CD4-positive, alpha-beta T cell treated with Interleukin-4 for 1 hour (primary cell): ENCODE results near the gene ATP2A1.
"Not testable (repeated sequence)": the region's sequence is repeated elsewhere in the genome, so short reads cannot be mapped to it uniquely, and the experiment has no call there.

Experiments
- DNase-seq, 2 donors: peaks; one replicate each; pipeline ENCODE4 v3.0.0-alpha.2; 2020 to 2022

ATP2A1 gene

DNA sequence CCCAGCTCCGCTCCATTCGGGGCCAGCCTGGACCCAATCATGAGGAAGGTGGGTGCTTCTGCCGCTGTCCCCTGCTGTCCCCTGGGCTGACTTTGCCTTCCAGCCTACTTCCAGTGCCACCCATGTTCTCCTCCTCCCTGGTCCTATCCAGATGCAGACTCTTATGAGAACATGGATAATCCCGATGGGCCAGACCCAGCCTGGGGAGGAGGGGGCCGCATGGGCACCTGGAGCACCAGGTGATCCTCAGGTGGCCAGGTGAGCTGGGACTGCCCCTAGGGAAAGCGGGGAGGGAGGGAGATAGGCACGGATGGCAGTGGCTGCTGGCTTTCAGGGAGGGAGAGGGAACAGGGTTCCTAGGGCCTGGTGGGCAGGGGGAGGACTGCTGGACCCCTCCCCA, 60.4 kb downstream of the ATP2A1 start:
- DNase-seq: no peak

DNA sequence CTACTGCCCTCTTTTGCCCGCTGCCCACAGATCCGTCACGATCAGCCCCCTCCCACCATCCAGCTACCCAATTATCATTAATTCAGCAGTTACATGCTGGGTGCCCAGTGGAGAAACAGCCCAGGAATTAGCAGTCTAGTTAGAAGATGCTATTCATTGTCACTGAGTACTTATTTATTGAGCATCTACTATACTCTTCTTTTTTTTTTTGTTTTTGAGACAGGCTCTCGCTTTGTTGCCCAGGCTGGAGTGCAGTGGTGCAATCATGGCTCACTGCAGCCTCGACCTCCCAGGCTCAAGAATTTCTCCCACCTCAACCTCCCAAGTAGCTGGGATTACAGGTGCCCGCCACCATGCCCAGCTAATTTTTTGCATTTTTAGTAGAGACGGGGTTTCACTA, 61.5 kb downstream of the ATP2A1 start:
- DNase-seq: not testable (repeated sequence)

- no peak for DNase-seq
Measured at GRCh38 chr16:28943281-28943680, 65.0 kb downstream of the ATP2A1 start.

DNA sequence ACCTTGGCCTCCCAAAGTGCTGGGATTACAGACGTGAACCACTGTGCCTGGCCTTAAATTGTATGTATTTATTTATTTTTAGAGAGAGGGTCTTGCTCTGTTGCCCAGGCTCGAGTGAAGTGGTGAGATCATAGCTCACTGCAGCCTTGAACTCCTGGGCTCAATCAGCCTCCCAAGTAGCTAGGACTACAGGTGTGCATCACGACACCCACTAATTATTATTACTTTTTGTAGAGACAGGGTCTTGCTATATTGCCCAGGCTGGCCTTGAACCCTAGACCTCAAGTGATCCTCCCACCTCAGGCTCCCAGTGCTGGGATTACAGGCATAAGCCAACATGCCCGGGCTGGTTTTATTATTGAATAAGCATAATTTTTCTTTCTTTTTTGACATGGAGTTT, 68.4 kb downstream of the ATP2A1 start:
- DNase-seq: no peak

DNA sequence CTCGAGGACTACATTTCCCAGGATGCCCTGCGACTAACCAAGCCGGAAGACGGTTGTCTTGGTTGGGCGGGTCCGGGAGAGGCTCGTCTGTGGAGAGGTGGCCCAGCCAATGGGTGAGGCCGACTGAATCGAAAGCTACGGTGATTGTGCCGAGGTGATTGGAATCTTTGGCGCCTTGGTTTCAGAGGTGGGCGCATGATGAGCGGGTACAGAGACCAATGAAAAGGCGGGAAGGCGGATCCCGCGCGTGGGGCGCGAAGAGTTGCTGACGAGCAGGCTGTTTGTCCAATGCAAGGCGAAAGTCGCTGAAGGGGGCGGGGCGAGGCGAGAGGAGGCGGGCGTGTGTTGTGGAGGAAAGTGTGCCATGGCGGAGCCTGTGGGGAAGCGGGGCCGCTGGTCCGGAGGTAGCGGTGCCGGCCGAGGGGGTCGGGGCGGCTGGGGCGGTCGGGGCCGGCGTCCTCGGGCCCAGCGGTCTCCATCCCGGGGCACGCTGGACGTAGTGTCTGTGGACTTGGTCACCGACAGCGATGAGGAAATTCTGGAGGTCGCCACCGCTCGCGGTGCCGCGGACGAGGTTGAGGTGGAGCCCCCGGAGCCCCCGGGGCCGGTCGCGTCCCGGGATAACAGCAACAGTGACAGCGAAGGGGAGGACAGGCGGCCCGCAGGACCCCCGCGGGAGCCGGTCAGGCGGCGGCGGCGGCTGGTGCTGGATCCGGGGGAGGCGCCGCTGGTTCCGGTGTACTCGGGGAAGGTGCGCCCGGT, 72.5 kb downstream of the ATP2A1 start, which contains the start of gene NFATC2IP:
Gene NFATC2IP, plus strand, starts transcription at position 290 of the 762 bp plus-strand sequence. Its CDS starts 75 bp downstream, at position 365.
- DNase-seq: peak; percentile 100

DNA sequence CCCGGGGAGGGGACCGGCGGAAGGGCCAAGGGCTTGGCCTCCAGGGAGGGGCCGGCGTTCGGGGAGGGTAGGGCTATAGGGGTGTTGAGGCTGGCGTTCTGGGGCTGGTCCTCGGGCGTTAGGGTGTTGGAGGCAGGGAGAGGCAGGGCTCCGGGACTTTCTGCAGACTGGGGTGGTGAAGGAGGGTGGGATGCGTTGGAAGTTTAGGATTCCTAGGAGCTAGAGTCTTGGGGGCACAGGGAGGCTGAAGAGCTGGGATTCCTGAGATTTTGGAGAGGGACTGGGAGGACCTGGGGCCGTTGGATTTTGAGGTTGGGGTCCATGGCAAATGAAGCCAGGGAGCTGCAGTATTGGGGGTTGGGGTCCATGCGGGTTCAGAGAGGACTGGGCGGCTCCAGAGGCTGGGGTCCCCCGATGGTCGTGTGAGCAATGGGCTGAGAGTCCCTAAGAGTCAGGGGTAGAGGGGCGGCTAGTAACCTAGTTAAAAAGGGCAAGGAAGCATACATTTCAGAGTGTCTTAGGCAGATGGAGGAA, 73.2 kb downstream of the ATP2A1 start:
- DNase-seq: peak in 1 of 2 donors; percentile 29
